H9 (cell line): ENCODE results near the gene NUBP1. TPM values are rescaled to one million over a fixed set of nuclear protein-coding genes. Genes with fewer than 3 reads are reported as not detected.

Experiments
- DNase-seq: peaks from one replicate; pipeline ENCODE4 v3.0.0-alpha.2; 2017
- H2AFZ ChIP-seq: one replicate; pipeline ENCODE4 v1.6.1; 2013; ENCODE audit warnings: mild to moderate bottlenecking, low read length, control low read depth, moderate library complexity
- H2AK5ac ChIP-seq: 2 replicates; pipeline ENCODE4 v1.6.1; 2013; ENCODE audit warnings: low read length, control low read depth, mixed read lengths; ENCODE audit not compliant: insufficient read length
- H2BK120ac ChIP-seq: one replicate; pipeline ENCODE4 v1.6.1; 2013; ENCODE audit warnings: low read depth, mild to moderate bottlenecking, low read length, control low read depth, inconsistent platforms; ENCODE audit not compliant: poor library complexity, severe bottlenecking
- H2BK12ac ChIP-seq: 2 replicates; pipeline ENCODE4 v1.6.1; 2013; ENCODE audit warnings: low read length, control low read depth, mixed read lengths, low read depth; ENCODE audit not compliant: insufficient read length
- H2BK15ac ChIP-seq: 2 replicates; pipeline ENCODE4 v1.6.1; 2013; ENCODE audit warnings: low read depth, low read length, control low read depth
- H2BK20ac ChIP-seq: one replicate; pipeline ENCODE4 v1.6.1; 2013; ENCODE audit warnings: low read depth, mild to moderate bottlenecking, low read length, control low read depth, inconsistent platforms; ENCODE audit not compliant: poor library complexity, severe bottlenecking
- H2BK5ac ChIP-seq: 2 replicates; pipeline ENCODE4 v1.6.1; 2013; ENCODE audit warnings: low read length, control low read depth, mixed read lengths; ENCODE audit not compliant: insufficient read length
- H3K14ac ChIP-seq: 2 replicates; pipeline ENCODE4 v1.6.1; 2013; ENCODE audit warnings: low read length, control low read depth; ENCODE audit not compliant: insufficient read depth
- H3K18ac ChIP-seq: 2 replicates; pipeline ENCODE4 v1.6.1; 2013; ENCODE audit warnings: low read depth, mild to moderate bottlenecking, mixed read lengths, low read length, control low read depth; ENCODE audit not compliant: insufficient read length
- H3K23ac ChIP-seq: 2 replicates; pipeline ENCODE4 v1.6.1; 2013; ENCODE audit warnings: low read length, control low read depth, mixed read lengths, low read depth; ENCODE audit not compliant: insufficient read length
- H3K23me2 ChIP-seq: 2 replicates; pipeline ENCODE4 v1.6.1; 2013; ENCODE audit warnings: low read depth, mild to moderate bottlenecking, mixed read lengths, low read length, control low read depth; ENCODE audit not compliant: insufficient read length, poor library complexity, severe bottlenecking
- H3K27ac ChIP-seq: 2 replicates; pipeline ENCODE4 v1.5.1; 2013; ENCODE audit warnings: low read length, control low read depth, mixed read lengths, low read depth; ENCODE audit not compliant: insufficient read length
- H3K27me3 ChIP-seq: 2 replicates; pipeline ENCODE4 v1.6.1; 2013; ENCODE audit warnings: low read length, control low read depth, inconsistent platforms; ENCODE audit not compliant: insufficient read depth
- H3K4ac ChIP-seq: 2 replicates; pipeline ENCODE4 v1.6.1; 2013; ENCODE audit warnings: low read depth, mild to moderate bottlenecking, control low read depth, inconsistent platforms, low read length, moderate library complexity
- H3K4me1 ChIP-seq: 2 replicates; pipeline ENCODE4 v1.6.1; 2013; ENCODE audit warnings: low read length, control low read depth, inconsistent platforms; ENCODE audit not compliant: insufficient read depth
- H3K4me2 ChIP-seq: 2 replicates; pipeline ENCODE4 v1.6.1; 2013; ENCODE audit warnings: low read length, control low read depth, mixed read lengths; ENCODE audit not compliant: insufficient read length, insufficient read depth
- H3K56ac ChIP-seq: 2 replicates; pipeline ENCODE4 v1.6.1; 2013; ENCODE audit warnings: low read depth, mild to moderate bottlenecking, mixed read lengths, low read length, control low read depth; ENCODE audit not compliant: insufficient read length
- H3K79me1 ChIP-seq: 2 replicates; pipeline ENCODE4 v1.6.1; 2013; ENCODE audit warnings: low read depth, mild to moderate bottlenecking, moderate library complexity, low read length, control low read depth, inconsistent platforms; ENCODE audit not compliant: insufficient read depth, poor library complexity, severe bottlenecking
- H3K79me2 ChIP-seq: 2 replicates; pipeline ENCODE4 v1.6.1; 2013; ENCODE audit warnings: low read length, control low read depth, inconsistent platforms; ENCODE audit not compliant: insufficient read depth
- H3K9ac ChIP-seq: 2 replicates; pipeline ENCODE4 v1.6.1; 2013; ENCODE audit warnings: low read length, control low read depth, mixed read lengths; ENCODE audit not compliant: insufficient read length; ENCODE audit errors: extremely low read depth
- H3K9me3 ChIP-seq: one replicate; pipeline ENCODE4 v1.6.1; 2013; ENCODE audit warnings: low read depth, low read length, inconsistent platforms; ENCODE audit not compliant: control insufficient read depth
- H3T11ph ChIP-seq: one replicate; pipeline ENCODE4 v1.6.1; 2013; ENCODE audit warnings: mild to moderate bottlenecking, low read length, control low read depth, inconsistent platforms
- H4K20me1 ChIP-seq: one replicate; pipeline ENCODE4 v1.6.1; 2013; ENCODE audit not compliant: control insufficient read depth, insufficient read length, insufficient read depth
- H4K5ac ChIP-seq: 2 replicates; pipeline ENCODE4 v1.6.1; 2013; ENCODE audit warnings: low read depth, mild to moderate bottlenecking, mixed read lengths, low read length, control low read depth; ENCODE audit not compliant: insufficient read length
- H4K8ac ChIP-seq: replicated peaks from 2 replicates; pipeline ENCODE4 v1.6.1; 2013; ENCODE audit warnings: low read length, control low read depth, mixed read lengths, low read depth; ENCODE audit not compliant: insufficient read length
- H4K91ac ChIP-seq: 2 replicates; pipeline ENCODE4 v1.6.1; 2013; ENCODE audit warnings: low read depth, mild to moderate bottlenecking, moderate library complexity, mixed read lengths, low read length, control low read depth; ENCODE audit not compliant: insufficient read length
- H3K27ac Mint-ChIP-seq, 3 experiments: 2 replicates in 2 of 3; 3 replicates in 1 of 3; pipeline ENCODE4 v1.8.0; 2020 to 2021; ENCODE audit warnings: mixed read lengths in 3 of 3, mild to moderate bottlenecking in 1 of 3, moderate library complexity in 1 of 3
- H3K27me3 Mint-ChIP-seq: 2 replicates; pipeline ENCODE4 v1.8.0; 2021; ENCODE audit warnings: low read depth, mild to moderate bottlenecking, moderate library complexity, mixed read lengths
- H3K36me3 Mint-ChIP-seq, 3 experiments: 2 replicates in 2 of 3; 3 replicates in 1 of 3; pipeline ENCODE4 v1.8.0; 2020 to 2021; ENCODE audit warnings: low read depth in 3 of 3, mixed read lengths in 3 of 3; ENCODE audit not compliant: insufficient read depth in 1 of 3
- H3K4me1 Mint-ChIP-seq, 2 experiments: 2 replicates each; pipeline ENCODE4 v1.8.0; 2020; ENCODE audit warnings: mixed read lengths in 2 of 2
- H3K4me3 Mint-ChIP-seq, 2 experiments: 2 replicates in 1 of 2; 3 replicates in 1 of 2; pipeline ENCODE4 v1.8.0; 2020 to 2021; ENCODE audit warnings: mild to moderate bottlenecking in 2 of 2, mixed read lengths in 2 of 2, moderate library complexity in 1 of 2
- H3K9me3 Mint-ChIP-seq, 2 experiments: 2 replicates in 1 of 2; 3 replicates in 1 of 2; pipeline ENCODE4 v1.8.0; 2020; ENCODE audit warnings: mild to moderate bottlenecking in 2 of 2, mixed read lengths in 2 of 2, moderate library complexity in 1 of 2
- WGBS: extraction: QIAGEN DNeasy Blood & Tissue Kit; methylation state at CpG from one replicate; pipeline ENCODE4 v1.1.7; 2013; ENCODE audit warnings: missing lambda C conversion rate, low lambda C conversion rate, mixed read lengths; ENCODE audit not compliant: insufficient read length; ENCODE audit errors: extremely low coverage; 5-methylcytosine and 5-hydroxymethylcytosine counted together
- total RNA-seq: library from RNA; stranded (reverse); gene quantifications from 2 replicates; pipeline ENCODE4 v1.2.1, GENCODE V29; 2021
- TF ChIP-seq, protein P1 (sequence below): fragments of 200-600 bp; sonication (generic); conservative IDR thresholded peaks from 3 replicates; pipeline ENCODE4 v1.8.0; 2021; ENCODE audit warnings: antibody characterized with exemption, mild to moderate bottlenecking

The NUBP1 gene
- total RNA-seq, 1 experiment from 2014 or later: 36.5 TPM

DNA sequence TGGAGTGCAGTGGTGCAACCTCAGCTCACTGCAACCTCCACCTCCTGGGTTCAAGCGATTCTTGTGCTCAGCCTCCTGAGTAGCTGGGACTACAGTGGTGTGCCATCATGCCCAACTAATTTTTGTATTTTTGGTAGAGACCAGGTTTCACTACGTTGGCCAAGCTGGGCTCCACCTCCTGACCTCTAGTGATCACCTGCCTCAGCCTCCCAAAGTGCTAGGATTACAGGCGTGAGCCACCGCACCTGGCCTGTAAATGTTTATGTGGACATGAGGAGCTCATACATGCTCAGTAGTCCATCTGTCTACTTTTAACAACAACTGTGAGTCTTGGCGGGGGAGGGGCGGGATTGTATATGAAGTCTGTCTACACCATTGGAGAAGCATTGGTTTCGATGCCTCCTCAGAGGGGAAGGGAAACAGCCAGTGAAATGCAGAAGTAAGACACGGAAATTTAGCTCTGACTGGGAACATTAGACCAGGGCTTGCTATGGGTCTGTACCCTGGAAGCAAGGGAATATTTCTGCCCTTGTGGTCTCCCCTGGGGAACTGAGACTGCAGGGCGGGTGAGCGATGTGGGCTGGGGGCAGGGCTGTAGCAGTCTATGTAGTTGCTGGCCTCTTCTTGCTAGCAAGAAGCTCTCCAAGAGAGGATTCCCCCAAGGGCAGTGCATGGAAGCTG lies 9.3 kb downstream of the NUBP1 start:
- DNase-seq: no peak
- no peak overlapping the region for H2BK12ac ChIP-seq
- no peaks in the 10 kb centered on the region for H3K79me1 ChIP-seq
- H2BK120ac ChIP-seq: no peak overlapping the region
- H3K36me3 Mint-ChIP-seq: peaks cover 4 to 53% (median 12%) of the 10 kb centered on the region in 3 experiments; a peak in 5 of 7 replicates
- H3K23ac ChIP-seq: no peak overlapping the region
- H2BK5ac ChIP-seq: no peak overlapping the region
- no peak overlapping the region for H3T11ph ChIP-seq
- no peak overlapping the region for H3K9ac ChIP-seq
- H3K23me2 ChIP-seq: no peaks in the 10 kb centered on the region
- no peak overlapping the region for H4K91ac ChIP-seq
- no peaks in the 10 kb centered on the region for H3K27me3 ChIP-seq
- H3K56ac ChIP-seq: no peak overlapping the region
- H3K27ac Mint-ChIP-seq: peak overlapping the region in 1 of 3 experiments; percentile 49; a peak in 1 of 7 replicates
- no peak overlapping the region for H2AFZ ChIP-seq
- no peaks in the 10 kb centered on the region for H3K27me3 Mint-ChIP-seq
- no peaks in the 10 kb centered on the region for H3K9me3 Mint-ChIP-seq
- TF ChIP-seq, protein P1, sequence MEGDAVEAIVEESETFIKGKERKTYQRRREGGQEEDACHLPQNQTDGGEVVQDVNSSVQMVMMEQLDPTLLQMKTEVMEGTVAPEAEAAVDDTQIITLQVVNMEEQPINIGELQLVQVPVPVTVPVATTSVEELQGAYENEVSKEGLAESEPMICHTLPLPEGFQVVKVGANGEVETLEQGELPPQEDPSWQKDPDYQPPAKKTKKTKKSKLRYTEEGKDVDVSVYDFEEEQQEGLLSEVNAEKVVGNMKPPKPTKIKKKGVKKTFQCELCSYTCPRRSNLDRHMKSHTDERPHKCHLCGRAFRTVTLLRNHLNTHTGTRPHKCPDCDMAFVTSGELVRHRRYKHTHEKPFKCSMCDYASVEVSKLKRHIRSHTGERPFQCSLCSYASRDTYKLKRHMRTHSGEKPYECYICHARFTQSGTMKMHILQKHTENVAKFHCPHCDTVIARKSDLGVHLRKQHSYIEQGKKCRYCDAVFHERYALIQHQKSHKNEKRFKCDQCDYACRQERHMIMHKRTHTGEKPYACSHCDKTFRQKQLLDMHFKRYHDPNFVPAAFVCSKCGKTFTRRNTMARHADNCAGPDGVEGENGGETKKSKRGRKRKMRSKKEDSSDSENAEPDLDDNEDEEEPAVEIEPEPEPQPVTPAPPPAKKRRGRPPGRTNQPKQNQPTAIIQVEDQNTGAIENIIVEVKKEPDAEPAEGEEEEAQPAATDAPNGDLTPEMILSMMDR: no peak
- no peaks in the 10 kb centered on the region for H3K9me3 ChIP-seq
- no peak overlapping the region for H2AK5ac ChIP-seq
- no peaks in the 10 kb centered on the region for H3K4me1 Mint-ChIP-seq
- no peak overlapping the region for H3K4me3 Mint-ChIP-seq
- no peak overlapping the region for H3K4ac ChIP-seq
- no peak overlapping the region for H2BK20ac ChIP-seq
- H4K5ac ChIP-seq: no peak overlapping the region
- H4K20me1 ChIP-seq: no peaks in the 10 kb centered on the region
- H3K4me2 ChIP-seq: no peak overlapping the region
- H3K14ac ChIP-seq: no peak overlapping the region
- H3K4me1 ChIP-seq: no peaks in the 10 kb centered on the region
- no peak overlapping the region for H4K8ac ChIP-seq
- no peaks in the 10 kb centered on the region; the same call in 1 of the 2 replicates for H3K79me2 ChIP-seq
- no CpG with 5 or more reads among the region's 10 CpGs for WGBS
- H3K27ac ChIP-seq: no peak overlapping the region
- H2BK15ac ChIP-seq: no peak overlapping the region
- no peak overlapping the region for H3K18ac ChIP-seq
